HG02840 (cell line): ENCODE measurements around the gene ASGR2.

Experiments used
- ATAC-seq: cut with Tn5 transposase; IDR thresholded peaks from one replicate; pipeline ENCODE4 v1.9.1; 2021; ENCODE audit warnings: mild to moderate bottlenecking, moderate library complexity, moderate number of reproducible peaks; ENCODE audit not compliant: unreplicated experiment, low FRiP score

The ASGR2 gene

GRCh38 chr17:7070712-7071111 is 43.9 kb downstream of the ASGR2 start:
- ATAC-seq, result no peak

GRCh38 chr17:7068268-7068667 is 46.4 kb downstream of the ASGR2 start:
- no peak for ATAC-seq

- no peak for ATAC-seq
Observed at GRCh38 chr17:7067198-7067597, 47.4 kb downstream of the ASGR2 start.

GRCh38 chr17:7064261-7064660 is 50.4 kb downstream of the ASGR2 start:
- no peak for ATAC-seq

GRCh38 chr17:7063518-7064094 is 51.0 kb downstream of the ASGR2 start:
- no peak for ATAC-seq

- no peak for ATAC-seq
Observed at GRCh38 chr17:7060165-7060891, 54.3 kb downstream of the ASGR2 start.

- ATAC-seq, result no peak
Observed at GRCh38 chr17:7058831-7059447, 55.7 kb downstream of the ASGR2 start.

- no peak for ATAC-seq
Observed at GRCh38 chr17:7056386-7056785, 58.2 kb downstream of the ASGR2 start.
